Measurements from ENCODE around the gene MID1.

MID1 gene

DNA sequence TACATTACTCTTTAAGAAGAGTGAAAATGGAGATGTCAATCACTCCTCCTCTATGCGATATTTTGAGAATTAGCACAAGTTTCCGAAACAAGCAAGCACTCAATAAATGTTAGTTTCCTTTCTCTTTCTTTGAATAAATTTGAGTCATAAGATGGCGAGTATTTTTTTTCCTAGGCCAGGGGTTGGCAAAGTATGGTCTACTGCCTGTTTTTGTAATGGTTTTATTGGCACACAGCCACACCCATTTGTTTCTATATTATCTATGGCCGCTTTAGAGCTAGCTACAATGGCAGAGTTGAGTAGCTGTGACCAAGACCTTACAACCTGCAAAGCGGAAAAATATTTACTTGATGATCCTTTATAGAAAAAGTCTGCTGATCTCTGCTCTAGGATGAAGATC is 139.5 kb downstream of the MID1 start:
- Histone ChIP-seq H3K4me2 (ENCODE audit: low read depth, low read length, poor library complexity, severe bottlenecking) (no peak overlapping the region), H3K36me3 (ENCODE audit: insufficient read depth, low read length) (no peaks in the 10 kb centered on the region), H2AFZ (ENCODE audit: low read length) (no peak overlapping the region), H3K27me3 (ENCODE audit: insufficient read depth, low read length, poor library complexity, severe bottlenecking) (no peaks in the 10 kb centered on the region), H3K79me2 (ENCODE audit: insufficient read depth, low read length) (no peaks in the 10 kb centered on the region), H3K9me3 (ENCODE audit: insufficient read depth, low read depth, low read length) (no peaks in the 10 kb centered on the region), H3K4me1 (ENCODE audit: insufficient read depth, low read length, poor library complexity, severe bottlenecking) (no peaks in the 10 kb centered on the region), H3K9me2 (replicated peaks; ENCODE audit: low read depth, low read length) (no peaks in the 10 kb centered on the region), H3K9ac (ENCODE audit: low read depth, low read length, poor library complexity, severe bottlenecking) (no peak overlapping the region), H4K20me1 (ENCODE audit: insufficient read depth, low read length, poor library complexity, severe bottlenecking) (no peaks in the 10 kb centered on the region), H3K4me3 (ENCODE audit: low read length, poor library complexity, severe bottlenecking) (no peak overlapping the region), H3F3A (ENCODE audit: low read depth) (no peaks in the 10 kb centered on the region)
- TF ChIP-seq EZH2phosphoT487 (IDR thresholded peaks at IDR 0.05; ENCODE audit: borderline replicate concordance) = no peak
- TF ChIP-seq, protein P1, sequence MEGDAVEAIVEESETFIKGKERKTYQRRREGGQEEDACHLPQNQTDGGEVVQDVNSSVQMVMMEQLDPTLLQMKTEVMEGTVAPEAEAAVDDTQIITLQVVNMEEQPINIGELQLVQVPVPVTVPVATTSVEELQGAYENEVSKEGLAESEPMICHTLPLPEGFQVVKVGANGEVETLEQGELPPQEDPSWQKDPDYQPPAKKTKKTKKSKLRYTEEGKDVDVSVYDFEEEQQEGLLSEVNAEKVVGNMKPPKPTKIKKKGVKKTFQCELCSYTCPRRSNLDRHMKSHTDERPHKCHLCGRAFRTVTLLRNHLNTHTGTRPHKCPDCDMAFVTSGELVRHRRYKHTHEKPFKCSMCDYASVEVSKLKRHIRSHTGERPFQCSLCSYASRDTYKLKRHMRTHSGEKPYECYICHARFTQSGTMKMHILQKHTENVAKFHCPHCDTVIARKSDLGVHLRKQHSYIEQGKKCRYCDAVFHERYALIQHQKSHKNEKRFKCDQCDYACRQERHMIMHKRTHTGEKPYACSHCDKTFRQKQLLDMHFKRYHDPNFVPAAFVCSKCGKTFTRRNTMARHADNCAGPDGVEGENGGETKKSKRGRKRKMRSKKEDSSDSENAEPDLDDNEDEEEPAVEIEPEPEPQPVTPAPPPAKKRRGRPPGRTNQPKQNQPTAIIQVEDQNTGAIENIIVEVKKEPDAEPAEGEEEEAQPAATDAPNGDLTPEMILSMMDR (conservative IDR thresholded peaks at IDR 0.05; ENCODE audit: low read length) = no peak

DNA sequence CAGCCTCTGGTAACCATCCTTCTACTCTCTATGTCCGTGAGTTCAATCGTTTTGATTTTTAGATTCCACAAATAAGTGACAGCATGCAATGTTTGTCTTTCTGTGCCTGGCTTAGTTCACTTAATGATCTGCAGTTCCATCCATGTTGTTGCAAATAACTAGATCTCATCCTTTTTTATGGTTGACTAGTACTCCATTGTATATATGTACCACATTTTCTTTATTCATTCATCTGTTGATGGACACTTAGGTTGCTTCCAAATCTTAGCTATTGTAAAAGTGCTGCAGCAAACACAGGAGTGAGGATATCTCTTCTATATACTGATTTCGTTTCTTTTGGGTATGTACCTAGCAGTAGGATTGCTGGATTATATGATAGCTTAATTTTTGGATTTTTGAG is 140.9 kb downstream of the MID1 start:
- no peaks in the 10 kb centered on the region for H4K20me1 ChIP-seq (ENCODE audit: insufficient read depth, low read length, poor library complexity, severe bottlenecking)
- H3K79me2 ChIP-seq (ENCODE audit: insufficient read depth, low read length) = no peaks in the 10 kb centered on the region
- H3K27me3 ChIP-seq (ENCODE audit: insufficient read depth, low read length, poor library complexity, severe bottlenecking) = no peaks in the 10 kb centered on the region
- no peaks in the 10 kb centered on the region for H3K9me2 ChIP-seq (replicated peaks; ENCODE audit: low read depth, low read length)
- no peaks in the 10 kb centered on the region for H3K4me1 ChIP-seq (ENCODE audit: insufficient read depth, low read length, poor library complexity, severe bottlenecking)
- H3F3A ChIP-seq (ENCODE audit: low read depth) = no peaks in the 10 kb centered on the region
- H3K4me2 ChIP-seq (ENCODE audit: low read depth, low read length, poor library complexity, severe bottlenecking) = no peak overlapping the region
- no peaks in the 10 kb centered on the region for H3K36me3 ChIP-seq (ENCODE audit: insufficient read depth, low read length)
- TF ChIP-seq, protein P1 (conservative IDR thresholded peaks at IDR 0.05; ENCODE audit: low read length) = no peak
- no peak for TF ChIP-seq EZH2phosphoT487 (IDR thresholded peaks at IDR 0.05; ENCODE audit: borderline replicate concordance)
- no peak overlapping the region for H2AFZ ChIP-seq (ENCODE audit: low read length)
- no peak overlapping the region for H3K4me3 ChIP-seq (ENCODE audit: low read length, poor library complexity, severe bottlenecking)
- H3K9ac ChIP-seq (ENCODE audit: low read depth, low read length, poor library complexity, severe bottlenecking) = no peak overlapping the region
- H3K9me3 ChIP-seq (ENCODE audit: insufficient read depth, low read depth, low read length) = no peaks in the 10 kb centered on the region

DNA sequence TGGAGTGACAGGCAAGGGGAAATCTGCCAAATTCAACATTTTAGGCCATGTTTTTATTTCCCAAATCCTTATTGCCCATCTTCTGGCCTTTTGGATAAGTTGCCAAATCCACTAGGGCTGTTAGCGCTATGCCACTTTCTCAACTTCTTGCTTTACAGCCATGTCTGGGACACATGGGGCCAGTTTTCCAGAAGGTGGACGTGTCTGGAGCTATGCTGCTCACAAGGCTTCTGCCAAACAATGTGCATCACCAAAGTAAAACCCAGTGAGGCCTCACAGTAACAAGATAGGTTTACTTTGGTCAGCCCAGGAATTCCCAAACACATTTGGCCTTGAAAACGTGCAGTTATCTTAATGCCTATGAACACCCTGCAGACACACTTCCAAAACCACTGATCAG is 142.9 kb downstream of the MID1 start:
- no peaks in the 10 kb centered on the region for H3K9me3 ChIP-seq (ENCODE audit: insufficient read depth, low read depth, low read length)
- no peaks in the 10 kb centered on the region for H4K20me1 ChIP-seq (ENCODE audit: insufficient read depth, low read length, poor library complexity, severe bottlenecking)
- H3K9ac ChIP-seq (ENCODE audit: low read depth, low read length, poor library complexity, severe bottlenecking) = no peak overlapping the region
- H3K4me2 ChIP-seq (ENCODE audit: low read depth, low read length, poor library complexity, severe bottlenecking) = no peak overlapping the region
- H3K9me2 ChIP-seq (replicated peaks; ENCODE audit: low read depth, low read length) = no peaks in the 10 kb centered on the region
- no peaks in the 10 kb centered on the region for H3K36me3 ChIP-seq (ENCODE audit: insufficient read depth, low read length)
- no peak overlapping the region for H3K4me3 ChIP-seq (ENCODE audit: low read length, poor library complexity, severe bottlenecking)
- no peaks in the 10 kb centered on the region for H3K79me2 ChIP-seq (ENCODE audit: insufficient read depth, low read length)
- no peak for TF ChIP-seq EZH2phosphoT487 (IDR thresholded peaks at IDR 0.05; ENCODE audit: borderline replicate concordance)
- TF ChIP-seq, protein P1 (conservative IDR thresholded peaks at IDR 0.05; ENCODE audit: low read length) = no peak
- H2AFZ ChIP-seq (ENCODE audit: low read length) = no peak overlapping the region
- H3K27me3 ChIP-seq (ENCODE audit: insufficient read depth, low read length, poor library complexity, severe bottlenecking) = no peaks in the 10 kb centered on the region
- no peaks in the 10 kb centered on the region for H3F3A ChIP-seq (ENCODE audit: low read depth)
- H3K4me1 ChIP-seq (ENCODE audit: insufficient read depth, low read length, poor library complexity, severe bottlenecking) = no peaks in the 10 kb centered on the region
